Activated effector memory CD4-positive, alpha-beta T cell treated with anti-CD3 and anti-CD28 coated beads, Interleukin-2, amount 50 U/mL, for 16 hours (primary cell): ENCODE measurements around the gene VWF.

Experiments used
- DNase-seq: peaks from one replicate; pipeline ENCODE4 v3.0.0-alpha.2; 2020

Gene VWF

GRCh38 chr12:5976196-5976595 lies 148.3 kb downstream of the VWF start:
- DNase-seq = no peak

- DNase-seq = no peak
These were observed 150.9 kb downstream of the VWF start for GRCh38 chr12:5973461-5974115.

- DNase-seq = no peak
These were observed 152.1 kb downstream of the VWF start for GRCh38 chr12:5972387-5972786.

- DNase-seq = no peak
These were observed 153.1 kb downstream of the VWF start for GRCh38 chr12:5971194-5971850.

GRCh38 chr12:5969974-5970690 lies 154.3 kb downstream of the VWF start:
- DNase-seq = no peak

GRCh38 chr12:5969156-5969973 lies 155.1 kb downstream of the VWF start:
- DNase-seq = no peak

GRCh38 chr12:5967645-5968415 lies 156.6 kb downstream of the VWF start:
- DNase-seq = no peak

GRCh38 chr12:5966486-5967095 lies 157.9 kb downstream of the VWF start:
- DNase-seq = no peak

- DNase-seq = peak; percentile 78
These were observed 158.5 kb downstream of the VWF start for GRCh38 chr12:5965950-5966383.

- DNase-seq = no peak
These were observed 159.3 kb downstream of the VWF start for GRCh38 chr12:5964913-5965900.

GRCh38 chr12:5963515-5963914 lies 161.0 kb downstream of the VWF start:
- DNase-seq = no peak

- no peak for DNase-seq
These were observed 163.7 kb downstream of the VWF start for GRCh38 chr12:5960783-5961182.

- no peak for DNase-seq
These were observed 167.5 kb downstream of the VWF start for GRCh38 chr12:5956987-5957386.

GRCh38 chr12:5954661-5955060 lies 169.8 kb downstream of the VWF start:
- DNase-seq = no peak

- DNase-seq = no peak
These were observed 170.5 kb downstream of the VWF start for GRCh38 chr12:5953835-5954586.

- no peak for DNase-seq
These were observed 172.4 kb downstream of the VWF start for GRCh38 chr12:5952031-5952430.

- DNase-seq = no peak
These were observed 175.8 kb downstream of the VWF start for GRCh38 chr12:5948696-5949095.

GRCh38 chr12:5947006-5947405 lies 177.5 kb downstream of the VWF start:
- DNase-seq = no peak

- DNase-seq = no peak
These were observed 178.1 kb downstream of the VWF start for GRCh38 chr12:5946388-5946787.
